KMS-11 (cell line): ENCODE measurements around the gene RERE.
A peak's percentile ranks its signal among the peaks of the same experiment; 100 is the strongest.

ENCODE experiments used
- H2AFZ ChIP-seq: fragments of 200-600 bp; sonication (generic); 2 replicates; pipeline ENCODE4 v1.6.1; 2016; ENCODE audit warnings: antibody characterized with exemption, mixed run types, low read depth
- H3K27ac ChIP-seq: fragments of 200-600 bp; sonication (generic); 2 replicates; pipeline ENCODE4 v1.6.1; 2016; ENCODE audit warnings: mild to moderate bottlenecking, mixed run types
- H3K27me3 ChIP-seq: fragments of 200-600 bp; sonication (generic); 2 replicates; pipeline ENCODE4 v1.6.1; 2017; ENCODE audit warnings: mild to moderate bottlenecking, low read depth, mixed run types, moderate library complexity; ENCODE audit not compliant: insufficient read depth
- H3K36me3 ChIP-seq: fragments of 200-600 bp; sonication (generic); 2 replicates; pipeline ENCODE4 v1.6.1; 2017; ENCODE audit warnings: mild to moderate bottlenecking, mixed run types; ENCODE audit not compliant: insufficient read depth
- H3K4me1 ChIP-seq: fragments of 200-600 bp; sonication (generic); 2 replicates; pipeline ENCODE4 v1.6.1; 2016; ENCODE audit warnings: mild to moderate bottlenecking, low read depth, mixed run types; ENCODE audit not compliant: poor library complexity, severe bottlenecking
- H3K4me2 ChIP-seq: fragments of 200-600 bp; sonication (generic); 2 replicates; pipeline ENCODE4 v1.7.0; 2016; ENCODE audit warnings: mild to moderate bottlenecking, mixed run types
- H3K4me3 ChIP-seq: fragments of 200-600 bp; sonication (generic); IDR thresholded peaks from 2 replicates; pipeline ENCODE4 v1.6.1; 2017; ENCODE audit warnings: low read depth, low read length, mixed read lengths; ENCODE audit not compliant: insufficient read depth
- H3K79me2 ChIP-seq: fragments of 200-600 bp; sonication (generic); 2 replicates; pipeline ENCODE4 v1.6.1; 2016; ENCODE audit warnings: low read depth, mixed run types; ENCODE audit not compliant: insufficient read depth
- H3K9ac ChIP-seq: fragments of 200-600 bp; sonication (generic); 2 replicates; pipeline ENCODE4 v1.6.1; 2016; ENCODE audit warnings: mild to moderate bottlenecking, mixed run types
- H4K20me1 ChIP-seq: fragments of 200-600 bp; sonication (generic); 2 replicates; pipeline ENCODE4 v1.6.1; 2016; ENCODE audit warnings: mild to moderate bottlenecking, mixed run types; ENCODE audit not compliant: insufficient read depth
- CTCF ChIP-seq: fragments of 200-600 bp; sonication (generic); conservative IDR thresholded peaks from 2 replicates; pipeline ENCODE4 v1.6.1; 2017; ENCODE audit warnings: low read depth, mild to moderate bottlenecking, antibody characterized with exemption, low read length, moderate library complexity, mixed read lengths

RERE gene

GRCh38 chr1:8317647-8318381 lies 499.6 kb downstream of the RERE start, which contains the start of gene SLC45A1:
TSS of gene SLC45A1 (plus strand) at chr1:8318114. CDS start at chr1:8324330, 6,216 bp downstream.
- Histone ChIP-seq H3K36me3 (no peaks in the 10 kb centered on the region), H3K4me1 (no peaks in the 10 kb centered on the region), H4K20me1 (no peaks in the 10 kb centered on the region), H3K27me3 (peaks cover 5% of the 10 kb centered on the region; the same call in 1 of the 2 replicates), H3K4me2 (peak within 1 kb of the TSS; percentile 28; the same call in 1 of the 2 replicates), H3K27ac (no peak within 1 kb of the TSS), H3K79me2 (no peaks in the 10 kb centered on the region), H2AFZ (peak within 1 kb of the TSS; percentile 48; the same call in 1 of the 2 replicates), H3K9ac (no peak within 1 kb of the TSS), H3K4me3 (no peak within 1 kb of the TSS)
- TF ChIP-seq CTCF = no peak

- Histone ChIP-seq H3K79me2 (no peaks in the 10 kb centered on the region), H3K36me3 (no peaks in the 10 kb centered on the region), H4K20me1 (no peaks in the 10 kb centered on the region), H3K4me2 (no peak overlapping the region), H2AFZ (peak overlapping the region; percentile 19; the same call in 1 of the 2 replicates), H3K4me3 (no peak overlapping the region), H3K27ac (no peak overlapping the region), H3K4me1 (no peaks in the 10 kb centered on the region), H3K9ac (no peak overlapping the region), H3K27me3 (peaks cover 5% of the 10 kb centered on the region; the same call in 1 of the 2 replicates)
- no peak for TF ChIP-seq CTCF
These were observed 501.6 kb downstream of the RERE start for GRCh38 chr1:8315573-8316475.

GRCh38 chr1:8314346-8315280 lies 502.8 kb downstream of the RERE start:
- Histone ChIP-seq H3K79me2 (no peaks in the 10 kb centered on the region), H2AFZ (peak overlapping the region; percentile 19; the same call in 1 of the 2 replicates), H3K4me2 (no peak overlapping the region), H3K36me3 (no peaks in the 10 kb centered on the region), H3K4me1 (no peaks in the 10 kb centered on the region), H3K4me3 (no peak overlapping the region), H3K9ac (no peak overlapping the region), H4K20me1 (no peaks in the 10 kb centered on the region), H3K27me3 (peaks cover 5% of the 10 kb centered on the region; the same call in 1 of the 2 replicates), H3K27ac (no peak overlapping the region)
- peak; percentile 57 for TF ChIP-seq CTCF

GRCh38 chr1:8313231-8313630 lies 504.2 kb downstream of the RERE start:
- Histone ChIP-seq H3K27ac (no peak overlapping the region), H3K9ac (no peak overlapping the region), H3K79me2 (no peaks in the 10 kb centered on the region), H3K4me2 (no peak overlapping the region), H3K4me3 (no peak overlapping the region), H2AFZ (no peak overlapping the region), H3K27me3 (no peaks in the 10 kb centered on the region), H3K4me1 (no peaks in the 10 kb centered on the region), H4K20me1 (no peaks in the 10 kb centered on the region), H3K36me3 (no peaks in the 10 kb centered on the region)
- no peak for TF ChIP-seq CTCF
